NCI-H146 (cell line): Measurements from ENCODE around the gene RAET1L.
"Not testable (repeated sequence)": the region's sequence is repeated elsewhere in the genome, so short reads cannot be mapped to it uniquely, and the experiment has no call there.

Source experiments
- DNase-seq: peaks from one replicate; lab custom pipeline; 2025; lab: John Stamatoyannopoulos, UW

The RAET1L gene

GRCh38 chr6:149991472-149991795 is 33.9 kb downstream of the RAET1L start:
- DNase-seq: peak; percentile 32

GRCh38 chr6:149990661-149991471 is 34.5 kb downstream of the RAET1L start:
- peak; percentile 69 for DNase-seq

- peak; percentile 19 for DNase-seq
These were observed 35.1 kb downstream of the RAET1L start for GRCh38 chr6:149990212-149990660.

- no peak for DNase-seq
These were observed 36.6 kb downstream of the RAET1L start for GRCh38 chr6:149988550-149989346.

GRCh38 chr6:149987602-149988107 is 37.7 kb downstream of the RAET1L start:
- DNase-seq: no peak

- no peak for DNase-seq
These were observed 39.8 kb downstream of the RAET1L start for GRCh38 chr6:149985481-149985937.

GRCh38 chr6:149984773-149985172 is 40.6 kb downstream of the RAET1L start:
- DNase-seq: no peak

- DNase-seq: no peak
These were observed 42.2 kb downstream of the RAET1L start for GRCh38 chr6:149983145-149983544.

- peak; percentile 21 for DNase-seq
These were observed 46.0 kb downstream of the RAET1L start for GRCh38 chr6:149979293-149979692.

GRCh38 chr6:149978610-149979009 is 46.7 kb downstream of the RAET1L start:
- no peak for DNase-seq

- no peak for DNase-seq
These were observed 48.1 kb downstream of the RAET1L start for GRCh38 chr6:149977221-149977620.

- DNase-seq: no peak
These were observed 49.9 kb downstream of the RAET1L start for GRCh38 chr6:149975400-149975799.

- DNase-seq: no peak
These were observed 50.5 kb downstream of the RAET1L start for GRCh38 chr6:149974825-149975224.

GRCh38 chr6:149974394-149974793 is 50.9 kb downstream of the RAET1L start:
- not testable (repeated sequence) for DNase-seq

- DNase-seq: no peak
These were observed 55.7 kb downstream of the RAET1L start for GRCh38 chr6:149969635-149970034.

- DNase-seq: not testable (repeated sequence)
These were observed 56.4 kb downstream of the RAET1L start for GRCh38 chr6:149968909-149969308.
